ENCODE measurements around the gene BAG5.

BAG5 gene

GRCh38 chr14:103543721-103544387, 18.6 kb downstream of the BAG5 start:
- H3K4me2 ChIP-seq (ENCODE audit: low read length): no peak overlapping the region
- H3K27me3 ChIP-seq (ENCODE audit: control insufficient read depth, insufficient read depth, low read length): no peaks in the 10 kb centered on the region
- H3K4me1 ChIP-seq (ENCODE audit: control insufficient read depth, insufficient read depth, low read length): peaks cover 51% of the 10 kb centered on the region
- no peaks in the 10 kb centered on the region for H3K9me3 ChIP-seq (replicated peaks; ENCODE audit: low read length)
- no peak overlapping the region for H3K9ac ChIP-seq (ENCODE audit: low read depth, low read length)
- no peaks in the 10 kb centered on the region for H3K36me3 ChIP-seq (ENCODE audit: insufficient read depth, low read length)
- H3K4me3 ChIP-seq (ENCODE audit: low read length): no peak overlapping the region

- Histone ChIP-seq H3K4me1 (ENCODE audit: control insufficient read depth, insufficient read depth, low read length) (peaks cover 57% of the 10 kb centered on the region), H3K9ac (ENCODE audit: low read depth, low read length) (peak overlapping the region; percentile 57), H3K9me3 (replicated peaks; ENCODE audit: low read length) (no peaks in the 10 kb centered on the region), H3K27me3 (ENCODE audit: control insufficient read depth, insufficient read depth, low read length) (no peaks in the 10 kb centered on the region), H3K4me3 (ENCODE audit: low read length) (no peak overlapping the region), H3K4me2 (ENCODE audit: low read length) (peak overlapping the region; percentile 43), H3K36me3 (ENCODE audit: insufficient read depth, low read length) (no peaks in the 10 kb centered on the region)
Measured at GRCh38 chr14:103543140-103543539, 19.3 kb downstream of the BAG5 start.

DNA sequence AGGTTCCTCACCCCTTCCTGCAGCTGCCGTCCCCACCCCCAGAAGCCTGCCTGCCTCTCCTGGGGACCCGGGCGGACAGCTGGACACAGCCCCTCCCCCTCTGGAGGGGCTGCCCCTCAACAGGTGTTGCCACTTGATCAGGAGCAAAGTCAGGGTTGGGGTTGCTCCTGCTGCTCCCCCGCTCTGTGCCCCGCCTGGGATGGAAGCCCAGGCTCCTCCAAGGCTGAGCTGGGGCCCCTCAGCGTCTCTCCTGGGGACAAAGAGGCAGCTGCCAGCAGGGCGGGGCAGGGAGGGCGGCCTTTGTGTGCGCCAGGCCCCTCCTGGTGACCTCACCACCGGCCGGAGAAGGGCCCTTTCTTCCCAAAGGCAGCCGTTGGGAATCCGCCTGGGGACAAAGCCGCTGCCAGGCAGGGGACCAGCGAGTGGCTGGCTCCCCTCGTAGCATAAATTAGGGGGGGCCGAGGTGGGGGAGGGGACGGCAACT, 19.8 kb downstream of the BAG5 start:
- no peaks in the 10 kb centered on the region for H3K36me3 ChIP-seq (ENCODE audit: insufficient read depth, low read length)
- peak overlapping the region; percentile 10 for H3K4me3 ChIP-seq (ENCODE audit: low read length)
- no peaks in the 10 kb centered on the region for H3K27me3 ChIP-seq (ENCODE audit: control insufficient read depth, insufficient read depth, low read length)
- peaks cover 61% of the 10 kb centered on the region for H3K4me1 ChIP-seq (ENCODE audit: control insufficient read depth, insufficient read depth, low read length)
- H3K9ac ChIP-seq (ENCODE audit: low read depth, low read length): peak overlapping the region; percentile 57
- no peaks in the 10 kb centered on the region for H3K9me3 ChIP-seq (replicated peaks; ENCODE audit: low read length)
- H3K4me2 ChIP-seq (ENCODE audit: low read length): peak overlapping the region; percentile 43

GRCh38 chr14:103541709-103542604, 20.5 kb downstream of the BAG5 start:
- no peaks in the 10 kb centered on the region for H3K27me3 ChIP-seq (ENCODE audit: control insufficient read depth, insufficient read depth, low read length)
- no peaks in the 10 kb centered on the region for H3K9me3 ChIP-seq (replicated peaks; ENCODE audit: low read length)
- H3K4me1 ChIP-seq (ENCODE audit: control insufficient read depth, insufficient read depth, low read length): peaks cover 67% of the 10 kb centered on the region
- H3K4me3 ChIP-seq (ENCODE audit: low read length): peak overlapping the region; percentile 10
- H3K36me3 ChIP-seq (ENCODE audit: insufficient read depth, low read length): no peaks in the 10 kb centered on the region
- peak overlapping the region; percentile 20 for H3K9ac ChIP-seq (ENCODE audit: low read depth, low read length)
- peak overlapping the region; percentile 43 for H3K4me2 ChIP-seq (ENCODE audit: low read length)

- Histone ChIP-seq H3K9ac (ENCODE audit: low read depth, low read length) (peak overlapping the region; percentile 59), H3K27me3 (ENCODE audit: control insufficient read depth, insufficient read depth, low read length) (no peaks in the 10 kb centered on the region), H3K4me1 (ENCODE audit: control insufficient read depth, insufficient read depth, low read length) (peaks cover 72% of the 10 kb centered on the region)
Measured at GRCh38 chr14:103540821-103541708, 21.4 kb downstream of the BAG5 start.

DNA sequence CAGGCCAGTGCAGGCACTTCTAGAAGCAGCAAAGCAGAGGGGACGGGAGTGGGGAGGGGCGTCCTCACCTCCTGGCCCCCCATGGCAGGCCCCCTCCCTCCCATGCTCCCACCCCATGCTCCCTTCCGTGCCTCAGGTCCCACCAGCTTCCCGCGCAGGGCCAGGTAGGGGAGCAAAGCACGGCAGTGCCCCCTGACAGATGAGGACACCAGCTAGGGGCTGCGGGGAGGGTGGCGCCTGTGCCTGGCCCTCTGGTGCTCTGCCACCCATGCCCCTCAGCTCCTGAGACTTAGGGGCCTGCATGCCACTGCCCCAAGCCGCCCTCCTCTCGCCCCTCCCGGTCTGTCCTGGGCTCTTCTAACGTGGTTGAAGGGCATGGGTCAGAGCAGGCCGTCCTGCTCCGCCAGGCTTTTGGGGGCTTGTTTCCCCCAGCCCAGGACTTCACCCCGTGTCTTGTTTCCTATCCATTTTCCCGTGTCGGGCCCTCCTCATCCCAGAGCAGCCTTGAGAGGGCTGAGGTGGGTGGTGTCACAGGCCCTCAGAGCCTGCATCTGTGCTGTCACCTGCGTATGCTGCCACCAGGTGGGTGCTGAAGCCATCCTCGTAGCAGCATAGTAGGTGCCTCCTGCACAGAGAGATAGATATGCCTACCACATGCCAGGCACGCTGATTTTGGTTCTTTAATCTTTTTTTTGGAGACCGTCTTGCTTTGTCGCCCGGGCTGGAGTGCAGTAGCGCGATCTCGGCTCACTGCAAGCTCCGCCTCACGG, 23.2 kb downstream of the BAG5 start:
- H3K36me3 ChIP-seq (ENCODE audit: insufficient read depth, low read length): peaks cover 17% of the 10 kb centered on the region
- no peaks in the 10 kb centered on the region for H3K9me3 ChIP-seq (replicated peaks; ENCODE audit: low read length)
- H3K4me2 ChIP-seq (ENCODE audit: low read length): no peak overlapping the region
- H3K27me3 ChIP-seq (ENCODE audit: control insufficient read depth, insufficient read depth, low read length): no peaks in the 10 kb centered on the region
- peaks cover 72% of the 10 kb centered on the region for H3K4me1 ChIP-seq (ENCODE audit: control insufficient read depth, insufficient read depth, low read length)
- no peak overlapping the region for H3K4me3 ChIP-seq (ENCODE audit: low read length)
- H3K9ac ChIP-seq (ENCODE audit: low read depth, low read length): no peak overlapping the region

More at GRCh38 chr14:103540821-103541708, 21.4 kb downstream of the BAG5 start:
- Histone ChIP-seq H3K36me3 (ENCODE audit: insufficient read depth, low read length) (peaks cover 2% of the 10 kb centered on the region), H3K4me2 (ENCODE audit: low read length) (peak overlapping the region; percentile 75), H3K9me3 (replicated peaks; ENCODE audit: low read length) (no peaks in the 10 kb centered on the region), H3K4me3 (ENCODE audit: low read length) (peak overlapping the region; percentile 55)

- Histone ChIP-seq H3K4me1 (ENCODE audit: control insufficient read depth, insufficient read depth, low read length) (peaks cover 65% of the 10 kb centered on the region), H3K4me3 (ENCODE audit: low read length) (no peak overlapping the region), H3K36me3 (ENCODE audit: insufficient read depth, low read length) (peaks cover 21% of the 10 kb centered on the region), H3K4me2 (ENCODE audit: low read length) (no peak overlapping the region), H3K9me3 (replicated peaks; ENCODE audit: low read length) (no peaks in the 10 kb centered on the region), H3K27me3 (ENCODE audit: control insufficient read depth, insufficient read depth, low read length) (no peaks in the 10 kb centered on the region), H3K9ac (ENCODE audit: low read depth, low read length) (no peak overlapping the region)
Measured at GRCh38 chr14:103538291-103539055, 24.0 kb downstream of the BAG5 start.

DNA sequence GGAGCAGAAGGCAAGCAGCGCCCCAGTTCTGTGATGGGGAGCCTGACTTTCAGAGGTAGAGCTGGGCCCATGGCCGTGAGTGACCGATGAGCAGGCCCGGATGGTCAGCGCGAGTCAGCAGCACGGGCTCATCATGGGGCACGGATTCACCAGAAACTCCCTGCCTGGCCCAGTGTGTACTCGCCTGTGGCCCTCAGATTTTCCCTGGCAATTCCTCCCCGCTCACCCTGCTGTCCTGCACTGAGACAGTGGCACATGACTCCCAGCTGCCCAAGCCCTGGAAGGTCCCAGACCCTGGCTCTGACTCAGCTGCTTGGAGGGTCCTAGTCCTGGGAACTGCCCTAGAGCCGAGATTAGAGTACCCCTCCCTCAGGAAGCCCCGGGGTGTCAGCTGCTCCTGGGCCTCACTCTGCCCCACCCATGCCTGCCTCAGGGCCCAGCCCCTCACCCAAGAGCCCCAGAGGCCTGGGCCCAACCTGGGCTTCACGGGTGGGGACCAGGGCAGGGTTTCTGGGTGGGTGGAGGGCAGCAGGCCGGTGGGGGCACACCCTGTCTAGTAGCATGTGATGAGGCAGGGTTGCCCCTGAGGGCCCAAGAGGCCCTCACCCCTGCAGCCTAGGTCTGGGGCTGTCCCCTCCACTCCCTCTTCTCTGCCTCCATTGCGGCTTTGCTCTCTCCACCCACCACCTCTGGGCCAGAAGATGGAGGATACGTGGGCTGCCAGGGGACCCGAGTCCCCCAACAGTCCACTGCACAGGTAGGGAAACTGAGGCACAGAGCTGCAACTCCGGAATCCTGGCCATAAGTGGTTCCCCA, 25.1 kb downstream of the BAG5 start:
- Histone ChIP-seq H3K4me1 (ENCODE audit: control insufficient read depth, insufficient read depth, low read length) (peaks cover 54% of the 10 kb centered on the region), H3K9ac (ENCODE audit: low read depth, low read length) (peak overlapping the region; percentile 23), H3K27me3 (ENCODE audit: control insufficient read depth, insufficient read depth, low read length) (no peaks in the 10 kb centered on the region), H3K9me3 (replicated peaks; ENCODE audit: low read length) (no peaks in the 10 kb centered on the region), H3K4me3 (ENCODE audit: low read length) (no peak overlapping the region), H3K36me3 (ENCODE audit: insufficient read depth, low read length) (peaks cover 21% of the 10 kb centered on the region), H3K4me2 (ENCODE audit: low read length) (no peak overlapping the region)

DNA sequence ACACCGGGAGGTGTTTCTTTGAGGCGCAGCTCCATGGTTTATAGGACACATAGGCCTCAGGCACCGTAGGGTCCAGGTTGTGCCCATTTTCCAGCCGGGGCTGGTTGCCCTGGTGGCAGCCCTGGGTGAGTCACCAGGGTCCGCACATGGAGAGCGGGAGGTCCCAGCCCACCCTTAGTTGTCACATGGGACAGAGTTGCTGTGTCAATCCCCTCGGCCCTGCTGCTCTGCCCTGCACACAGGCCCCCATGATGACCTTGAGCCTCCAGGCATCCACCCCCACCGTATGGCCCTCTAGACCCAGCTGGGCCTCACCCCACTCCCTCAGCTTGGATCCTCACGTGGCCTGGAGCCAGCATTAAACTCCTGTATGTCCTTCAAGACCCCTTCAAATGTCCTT, 25.8 kb downstream of the BAG5 start:
- Histone ChIP-seq H3K27me3 (ENCODE audit: control insufficient read depth, insufficient read depth, low read length) (no peaks in the 10 kb centered on the region), H3K4me3 (ENCODE audit: low read length) (no peak overlapping the region), H3K36me3 (ENCODE audit: insufficient read depth, low read length) (peaks cover 21% of the 10 kb centered on the region)

More for the DNA sequence above, 25.8 kb downstream of the BAG5 start:
- Histone ChIP-seq H3K9ac (ENCODE audit: low read depth, low read length) (no peak overlapping the region), H3K4me2 (ENCODE audit: low read length) (no peak overlapping the region), H3K4me1 (ENCODE audit: control insufficient read depth, insufficient read depth, low read length) (peaks cover 47% of the 10 kb centered on the region), H3K9me3 (replicated peaks; ENCODE audit: low read length) (no peaks in the 10 kb centered on the region)
